HG02973 (cell line): ENCODE results near the gene RETREG3.

Experiments used
- ATAC-seq: cut with Tn5 transposase; IDR thresholded peaks from one replicate; pipeline ENCODE4 v1.9.1; 2021; ENCODE audit warnings: moderate library complexity; ENCODE audit not compliant: unreplicated experiment

RETREG3 gene

GRCh38 chr17:42536372-42537155 lies 72.6 kb downstream of the RETREG3 start:
- peak; percentile 47 for ATAC-seq

- peak; percentile 79 for ATAC-seq
These were observed 73.2 kb downstream of the RETREG3 start, which contains the start of gene NAGLU for GRCh38 chr17:42536048-42536371. Gene NAGLU, plus strand, starts transcription at chr17:42536241. Its CDS starts 32 bp downstream, at chr17:42536273.

GRCh38 chr17:42535155-42536047 lies 73.8 kb downstream of the RETREG3 start:
- ATAC-seq = no peak

GRCh38 chr17:42531455-42532354 lies 77.5 kb downstream of the RETREG3 start:
- no peak for ATAC-seq

- ATAC-seq = no peak
These were observed 78.2 kb downstream of the RETREG3 start for GRCh38 chr17:42530952-42531454.
